Measurements from ENCODE around the gene KLHL29. TPM values are rescaled to one million over a fixed set of nuclear protein-coding genes. Genes with fewer than 3 reads are reported as not detected.

KLHL29 gene
- polyA plus RNA-seq, 2 donors, result 2.1 to 3.8 TPM

GRCh38 chr2:23611839-23612238, 226.9 kb downstream of the KLHL29 start:
- Histone ChIP-seq H3K4me3 (ENCODE audit: low read depth in 1 of 2, low read length in 2 of 2) (no peak overlapping the region), H3K9me3 (ENCODE audit: control insufficient read depth in 2 of 2, insufficient read depth in 1 of 2, low read depth in 1 of 2, low read length in 1 of 2) (peaks cover 0 to 2% of the 10 kb centered on the region in 2 donors), H3K36me3 (ENCODE audit: control insufficient read depth in 2 of 2, insufficient read depth in 2 of 2, low read length in 1 of 2) (no peaks in the 10 kb centered on the region), H3K27ac (ENCODE audit: low read depth in 2 of 2, low read length in 1 of 2) (no peak overlapping the region), H3K4me1 (ENCODE audit: control insufficient read depth in 2 of 2, insufficient read depth in 2 of 2, low read length in 1 of 2) (peaks cover 0 to 2% of the 10 kb centered on the region in 2 donors), H3K27me3 (ENCODE audit: control insufficient read depth in 1 of 2, insufficient read depth in 2 of 2, low read length in 2 of 2) (no peaks in the 10 kb centered on the region)
- WGBS, 2 donors, result 91% methylated on average over 3 of the region's 3 CpGs

GRCh38 chr2:23614701-23615100, 229.7 kb downstream of the KLHL29 start:
- Histone ChIP-seq H3K9me3 (ENCODE audit: control insufficient read depth in 2 of 2, insufficient read depth in 1 of 2, low read depth in 1 of 2, low read length in 1 of 2) (no peaks in the 10 kb centered on the region), H3K27me3 (ENCODE audit: control insufficient read depth in 1 of 2, insufficient read depth in 2 of 2, low read length in 2 of 2) (no peaks in the 10 kb centered on the region), H3K4me1 (ENCODE audit: control insufficient read depth in 2 of 2, insufficient read depth in 2 of 2, low read length in 1 of 2) (peaks cover 2% of the 10 kb centered on the region in 2 donors), H3K27ac (ENCODE audit: low read depth in 2 of 2, low read length in 1 of 2) (no peak overlapping the region), H3K4me3 (ENCODE audit: low read depth in 1 of 2, low read length in 2 of 2) (no peak overlapping the region), H3K36me3 (ENCODE audit: control insufficient read depth in 2 of 2, insufficient read depth in 2 of 2, low read length in 1 of 2) (no peaks in the 10 kb centered on the region)
- 81 to 82% methylated on average over 12 of the region's 12 CpGs for WGBS, 2 donors

GRCh38 chr2:23615216-23616020, 230.4 kb downstream of the KLHL29 start:
- H3K4me1 ChIP-seq (ENCODE audit: control insufficient read depth in 2 of 2, insufficient read depth in 2 of 2, low read length in 1 of 2), result peaks cover 2 to 3% of the 10 kb centered on the region in 2 donors
- peak overlapping the region in 1 of 2 donors; percentile 34 for H3K27ac ChIP-seq (ENCODE audit: low read depth in 2 of 2, low read length in 1 of 2)
- H3K9me3 ChIP-seq (ENCODE audit: control insufficient read depth in 2 of 2, insufficient read depth in 1 of 2, low read depth in 1 of 2, low read length in 1 of 2), result no peaks in the 10 kb centered on the region
- H3K27me3 ChIP-seq (ENCODE audit: control insufficient read depth in 1 of 2, insufficient read depth in 2 of 2, low read length in 2 of 2), result no peaks in the 10 kb centered on the region
- H3K4me3 ChIP-seq (ENCODE audit: low read depth in 1 of 2, low read length in 2 of 2), result no peak overlapping the region
- WGBS, 2 donors, result 89% methylated on average over 20 of the region's 20 CpGs
- H3K36me3 ChIP-seq (ENCODE audit: control insufficient read depth in 2 of 2, insufficient read depth in 2 of 2, low read length in 1 of 2), result no peaks in the 10 kb centered on the region

- Histone ChIP-seq H3K4me3 (ENCODE audit: low read depth in 1 of 2, low read length in 2 of 2) (no peak overlapping the region), H3K4me1 (ENCODE audit: control insufficient read depth in 2 of 2, insufficient read depth in 2 of 2, low read length in 1 of 2) (peaks cover 2 to 4% of the 10 kb centered on the region in 2 donors), H3K9me3 (ENCODE audit: control insufficient read depth in 2 of 2, insufficient read depth in 1 of 2, low read depth in 1 of 2, low read length in 1 of 2) (no peaks in the 10 kb centered on the region), H3K27me3 (ENCODE audit: control insufficient read depth in 1 of 2, insufficient read depth in 2 of 2, low read length in 2 of 2) (no peaks in the 10 kb centered on the region), H3K36me3 (ENCODE audit: control insufficient read depth in 2 of 2, insufficient read depth in 2 of 2, low read length in 1 of 2) (no peaks in the 10 kb centered on the region), H3K27ac (ENCODE audit: low read depth in 2 of 2, low read length in 1 of 2) (peak overlapping the region; percentile 75 to 89)
- WGBS, 2 donors, result 76 to 81% methylated on average over 15 of the region's 15 CpGs
These were observed 231.7 kb downstream of the KLHL29 start for GRCh38 chr2:23616630-23617029.

- H3K9me3 ChIP-seq (ENCODE audit: control insufficient read depth in 2 of 2, insufficient read depth in 1 of 2, low read depth in 1 of 2, low read length in 1 of 2), result no peaks in the 10 kb centered on the region
- WGBS, 2 donors, result 59 to 66% methylated on average over 16 of the region's 16 CpGs
- H3K36me3 ChIP-seq (ENCODE audit: control insufficient read depth in 2 of 2, insufficient read depth in 2 of 2, low read length in 1 of 2), result no peaks in the 10 kb centered on the region
- H3K4me1 ChIP-seq (ENCODE audit: control insufficient read depth in 2 of 2, insufficient read depth in 2 of 2, low read length in 1 of 2), result peaks cover 2 to 4% of the 10 kb centered on the region in 2 donors
- H3K27ac ChIP-seq (ENCODE audit: low read depth in 2 of 2, low read length in 1 of 2), result peak overlapping the region; percentile 80 to 89
- no peaks in the 10 kb centered on the region for H3K27me3 ChIP-seq (ENCODE audit: control insufficient read depth in 1 of 2, insufficient read depth in 2 of 2, low read length in 2 of 2)
- H3K4me3 ChIP-seq (ENCODE audit: low read depth in 1 of 2, low read length in 2 of 2), result no peak overlapping the region
These were observed 232.3 kb downstream of the KLHL29 start for GRCh38 chr2:23617167-23617810.

GRCh38 chr2:23617811-23618215, 232.8 kb downstream of the KLHL29 start:
- Histone ChIP-seq H3K9me3 (ENCODE audit: control insufficient read depth in 2 of 2, insufficient read depth in 1 of 2, low read depth in 1 of 2, low read length in 1 of 2) (no peaks in the 10 kb centered on the region), H3K36me3 (ENCODE audit: control insufficient read depth in 2 of 2, insufficient read depth in 2 of 2, low read length in 1 of 2) (no peaks in the 10 kb centered on the region), H3K4me3 (ENCODE audit: low read depth in 1 of 2, low read length in 2 of 2) (no peak overlapping the region), H3K27me3 (ENCODE audit: control insufficient read depth in 1 of 2, insufficient read depth in 2 of 2, low read length in 2 of 2) (no peaks in the 10 kb centered on the region), H3K4me1 (ENCODE audit: control insufficient read depth in 2 of 2, insufficient read depth in 2 of 2, low read length in 1 of 2) (peaks cover 2 to 4% of the 10 kb centered on the region in 2 donors), H3K27ac (ENCODE audit: low read depth in 2 of 2, low read length in 1 of 2) (peak overlapping the region; percentile 68 to 80)
- 60 to 71% methylated on average over 15 of the region's 15 CpGs for WGBS, 2 donors

- Histone ChIP-seq H3K4me1 (ENCODE audit: control insufficient read depth in 2 of 2, insufficient read depth in 2 of 2, low read length in 1 of 2) (peaks cover 2 to 6% of the 10 kb centered on the region in 2 donors), H3K4me3 (ENCODE audit: low read depth in 1 of 2, low read length in 2 of 2) (no peak overlapping the region), H3K27ac (ENCODE audit: low read depth in 2 of 2, low read length in 1 of 2) (peak overlapping the region; percentile 74 to 80), H3K9me3 (ENCODE audit: control insufficient read depth in 2 of 2, insufficient read depth in 1 of 2, low read depth in 1 of 2, low read length in 1 of 2) (no peaks in the 10 kb centered on the region), H3K36me3 (ENCODE audit: control insufficient read depth in 2 of 2, insufficient read depth in 2 of 2, low read length in 1 of 2) (peaks cover 0 to 3% of the 10 kb centered on the region in 2 donors), H3K27me3 (ENCODE audit: control insufficient read depth in 1 of 2, insufficient read depth in 2 of 2, low read length in 2 of 2) (no peaks in the 10 kb centered on the region)
- WGBS, 2 donors, result 91 to 96% methylated on average over 10 of the region's 10 CpGs
These were observed 233.3 kb downstream of the KLHL29 start for GRCh38 chr2:23618265-23618664.

DNA sequence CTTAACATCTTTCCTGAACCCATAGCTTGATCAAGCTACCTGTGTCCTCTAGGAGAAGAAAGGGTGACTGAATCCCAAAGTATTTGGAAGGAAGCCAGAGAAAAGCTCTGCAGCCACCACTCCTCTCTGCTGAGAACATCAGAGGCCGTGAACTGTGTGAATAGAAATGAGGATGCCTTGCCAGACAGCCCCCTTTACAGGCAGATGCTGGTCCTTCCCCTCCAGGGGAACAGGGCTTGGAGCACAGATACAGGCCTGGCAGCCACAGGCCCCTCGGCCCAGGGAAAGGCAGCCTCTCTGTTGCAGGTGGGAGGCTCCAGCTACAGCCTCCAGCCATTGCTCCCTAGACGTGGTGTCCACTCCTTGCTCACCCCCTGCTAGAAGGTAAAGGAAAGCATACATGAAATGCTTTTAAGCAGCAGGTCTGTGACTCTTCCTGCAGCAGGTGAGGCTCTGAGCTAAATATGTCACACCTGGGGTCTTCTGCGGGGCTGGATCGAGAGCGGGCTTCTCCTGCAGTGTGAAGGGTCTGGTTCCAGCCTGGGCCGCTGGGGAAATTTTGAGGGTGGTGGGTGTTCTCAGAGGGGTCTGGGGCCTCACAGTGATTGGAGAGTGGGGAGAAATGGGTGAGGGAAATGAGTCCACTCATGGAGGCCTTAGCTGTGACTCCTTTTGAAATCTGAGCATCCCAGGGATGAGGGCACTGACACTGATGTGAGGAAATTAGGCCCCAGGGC, 234.0 kb downstream of the KLHL29 start:
- Histone ChIP-seq H3K4me1 (ENCODE audit: control insufficient read depth in 2 of 2, insufficient read depth in 2 of 2, low read length in 1 of 2) (peaks cover 2 to 6% of the 10 kb centered on the region in 2 donors), H3K27ac (ENCODE audit: low read depth in 2 of 2, low read length in 1 of 2) (peak overlapping the region in 1 of 2 donors; percentile 44), H3K27me3 (ENCODE audit: control insufficient read depth in 1 of 2, insufficient read depth in 2 of 2, low read length in 2 of 2) (no peaks in the 10 kb centered on the region), H3K9me3 (ENCODE audit: control insufficient read depth in 2 of 2, insufficient read depth in 1 of 2, low read depth in 1 of 2, low read length in 1 of 2) (no peaks in the 10 kb centered on the region), H3K36me3 (ENCODE audit: control insufficient read depth in 2 of 2, insufficient read depth in 2 of 2, low read length in 1 of 2) (peaks cover 0 to 3% of the 10 kb centered on the region in 2 donors), H3K4me3 (ENCODE audit: low read depth in 1 of 2, low read length in 2 of 2) (no peak overlapping the region)
- 82% methylated on average over 7 of the region's 7 CpGs for WGBS, 2 donors

DNA sequence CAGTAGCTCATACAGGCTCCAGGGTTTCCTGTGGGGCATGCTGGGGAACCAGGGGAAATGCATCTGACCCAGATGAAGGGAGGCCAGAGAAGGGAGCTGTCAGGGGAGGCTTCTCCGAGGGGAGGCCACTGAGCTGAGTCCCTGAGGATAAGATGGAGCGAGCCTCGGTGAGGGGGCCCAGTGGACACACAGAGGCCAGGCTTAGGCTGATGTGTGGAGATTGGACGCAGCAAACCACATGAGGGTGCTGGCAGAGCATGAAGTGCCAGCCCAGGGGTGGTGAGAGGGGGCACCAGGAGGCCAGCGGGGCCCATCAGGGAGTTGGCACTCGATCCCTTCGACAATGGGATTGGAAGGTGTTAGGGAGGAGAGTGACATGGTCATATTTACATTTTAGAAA, 235.0 kb downstream of the KLHL29 start:
- Histone ChIP-seq H3K36me3 (ENCODE audit: control insufficient read depth in 2 of 2, insufficient read depth in 2 of 2, low read length in 1 of 2) (peaks cover 0 to 3% of the 10 kb centered on the region in 2 donors), H3K27me3 (ENCODE audit: control insufficient read depth in 1 of 2, insufficient read depth in 2 of 2, low read length in 2 of 2) (no peaks in the 10 kb centered on the region), H3K27ac (ENCODE audit: low read depth in 2 of 2, low read length in 1 of 2) (no peak overlapping the region), H3K4me1 (ENCODE audit: control insufficient read depth in 2 of 2, insufficient read depth in 2 of 2, low read length in 1 of 2) (peaks cover 2 to 6% of the 10 kb centered on the region in 2 donors), H3K9me3 (ENCODE audit: control insufficient read depth in 2 of 2, insufficient read depth in 1 of 2, low read depth in 1 of 2, low read length in 1 of 2) (peaks cover 0 to 4% of the 10 kb centered on the region in 2 donors), H3K4me3 (ENCODE audit: low read depth in 1 of 2, low read length in 2 of 2) (no peak overlapping the region)
- 90 to 92% methylated on average over 7 of the region's 7 CpGs for WGBS, 2 donors
